DOHH2 (cell line): ENCODE measurements around the gene SUFU.

Source experiments
- H3F3A ChIP-seq: fragments of 200-600 bp; sonication (generic), shearing (Covaris generic); 2 replicates; pipeline ENCODE4 v1.6.0; 2016; ENCODE audit warnings: antibody characterized with exemption, mild to moderate bottlenecking; ENCODE audit not compliant: control insufficient read depth, insufficient read depth
- H3K27ac ChIP-seq: fragments of 200-600 bp; sonication (generic); 2 replicates; pipeline ENCODE4 v1.5.1; 2014; ENCODE audit warnings: low read depth, mild to moderate bottlenecking, low read length, moderate library complexity
- H3K27me3 ChIP-seq: fragments of 200-600 bp; sonication (generic); 2 replicates; pipeline ENCODE4 v1.6.1; 2014; ENCODE audit warnings: mild to moderate bottlenecking, low read length, mixed read lengths; ENCODE audit not compliant: control insufficient read depth
- H3K36me3 ChIP-seq: fragments of 200-600 bp; sonication (generic); 2 replicates; pipeline ENCODE4 v1.6.1; 2014; ENCODE audit warnings: mild to moderate bottlenecking, low read length, moderate library complexity, mixed read lengths; ENCODE audit not compliant: control insufficient read depth
- H3K4me1 ChIP-seq: fragments of 200-600 bp; sonication (generic); 2 replicates; pipeline ENCODE4 v1.6.1; 2014; ENCODE audit warnings: mild to moderate bottlenecking, low read length, mixed read lengths; ENCODE audit not compliant: control insufficient read depth
- H3K4me2 ChIP-seq: fragments of 200-600 bp; sonication (generic); 2 replicates; pipeline ENCODE4 v1.6.0; 2014; ENCODE audit warnings: mild to moderate bottlenecking, low read length, moderate library complexity
- H3K4me3 ChIP-seq: fragments of 200-600 bp; sonication (generic); 2 replicates; pipeline ENCODE4 v1.5.1; 2014; ENCODE audit warnings: mild to moderate bottlenecking, low read length, mixed read lengths
- H3K79me2 ChIP-seq: fragments of 200-600 bp; sonication (generic); 2 replicates; pipeline ENCODE4 v1.6.1; 2014; ENCODE audit warnings: mild to moderate bottlenecking, low read length, mixed read lengths; ENCODE audit not compliant: control insufficient read depth
- H3K9me2 ChIP-seq: fragments of 200-600 bp; sonication (generic); replicated peaks from 2 replicates; pipeline ENCODE4 v1.6.1; 2014; ENCODE audit warnings: mild to moderate bottlenecking, low read length, mixed read lengths; ENCODE audit not compliant: control insufficient read depth
- H3K9me3 ChIP-seq: fragments of 200-600 bp; sonication (generic); 2 replicates; pipeline ENCODE4 v1.6.1; 2014; ENCODE audit warnings: antibody characterized with exemption, low read length, mixed read lengths; ENCODE audit not compliant: control insufficient read depth, insufficient read depth
- H4K20me1 ChIP-seq: fragments of 200-600 bp; sonication (generic); 2 replicates; pipeline ENCODE4 v1.6.0; 2014; ENCODE audit warnings: low read depth, mild to moderate bottlenecking, antibody characterized with exemption, low read length, moderate library complexity; ENCODE audit not compliant: control insufficient read depth, insufficient read depth
- CTCF ChIP-seq: fragments of 200-600 bp; sonication (generic); IDR thresholded peaks from one replicate; pipeline ENCODE4 v1.5.1; 2014; ENCODE audit warnings: antibody characterized with exemption, mild to moderate bottlenecking, low read depth, low read length; ENCODE audit not compliant: poor library complexity, severe bottlenecking
- EZH2phosphoT487 ChIP-seq: fragments of 200-600 bp; sonication (generic); IDR thresholded peaks from 2 replicates; pipeline ENCODE4 v1.6.1; 2017; ENCODE audit warnings: borderline replicate concordance, mild to moderate bottlenecking, antibody characterized with exemption, low read length, moderate library complexity, mixed read lengths

Gene SUFU

GRCh38 chr10:102649797-102650654, 146.3 kb downstream of the SUFU start:
- Histone ChIP-seq H3F3A (peaks cover 66% of the 10 kb centered on the region), H3K27me3 (no peaks in the 10 kb centered on the region), H3K36me3 (peaks cover 83% of the 10 kb centered on the region), H3K9me3 (no peaks in the 10 kb centered on the region), H3K4me1 (peaks cover 78% of the 10 kb centered on the region), H3K79me2 (peaks cover 98% of the 10 kb centered on the region), H3K27ac (peak overlapping the region; percentile 95), H4K20me1 (peaks cover 19% of the 10 kb centered on the region), H3K9me2 (no peaks in the 10 kb centered on the region), H3K4me2 (peak overlapping the region; percentile 91), H3K4me3 (peak overlapping the region; percentile 91)
- TF ChIP-seq EZH2phosphoT487 (no peak), CTCF (no peak)

GRCh38 chr10:102650655-102651454, 147.1 kb downstream of the SUFU start:
- Histone ChIP-seq H3K4me1 (peaks cover 78% of the 10 kb centered on the region), H3K4me3 (peak overlapping the region; percentile 91), H4K20me1 (peaks cover 19% of the 10 kb centered on the region), H3K9me3 (no peaks in the 10 kb centered on the region), H3K4me2 (peak overlapping the region; percentile 91), H3K9me2 (no peaks in the 10 kb centered on the region), H3K27ac (peak overlapping the region; percentile 95), H3K79me2 (peaks cover 90% of the 10 kb centered on the region), H3F3A (peaks cover 58% of the 10 kb centered on the region), H3K36me3 (peaks cover 83% of the 10 kb centered on the region), H3K27me3 (no peaks in the 10 kb centered on the region)
- TF ChIP-seq EZH2phosphoT487 = no peak
- TF ChIP-seq CTCF = no peak

GRCh38 chr10:102651455-102652169, 147.8 kb downstream of the SUFU start:
- TF ChIP-seq CTCF (no peak), EZH2phosphoT487 (no peak)
- Histone ChIP-seq H3K4me1 (peaks cover 73% of the 10 kb centered on the region), H3K36me3 (peaks cover 85% of the 10 kb centered on the region), H3K79me2 (peaks cover 83% of the 10 kb centered on the region), H3K27me3 (no peaks in the 10 kb centered on the region), H3K9me3 (no peaks in the 10 kb centered on the region), H4K20me1 (peaks cover 19% of the 10 kb centered on the region), H3K9me2 (no peaks in the 10 kb centered on the region), H3K4me2 (peak overlapping the region; percentile 91), H3F3A (peaks cover 51% of the 10 kb centered on the region), H3K4me3 (peak overlapping the region; percentile 91), H3K27ac (peak overlapping the region; percentile 95)
